ENCODE results near the gene FAM98B.

DNA sequence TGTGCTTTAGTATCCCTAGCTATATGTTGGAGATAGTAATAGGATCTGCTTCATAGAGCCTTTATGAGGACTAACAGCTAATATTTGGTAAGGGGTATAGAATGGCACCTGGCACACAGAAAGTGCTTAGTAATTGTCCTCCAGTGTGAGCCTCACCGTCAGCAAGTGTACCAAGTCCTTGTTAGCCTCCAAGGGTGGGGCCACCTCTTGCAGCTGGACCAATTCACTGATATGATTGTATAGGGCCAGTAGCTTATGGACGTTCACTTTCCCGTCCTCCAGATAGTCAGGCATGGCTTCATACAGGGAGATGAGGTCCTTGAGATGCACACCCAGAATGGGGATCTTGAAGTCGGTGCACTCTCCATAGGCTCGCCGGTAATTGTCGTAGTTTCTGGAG, 53.6 kb downstream of the FAM98B start:
- TF ChIP-seq JUN (IDR thresholded peaks at IDR 0.05) (no peak), RFX5 (IDR thresholded peaks at IDR 0.05) (no peak), EP300 (IDR thresholded peaks at IDR 0.05) (no peak), RARB (CRISPR knock-in tag; IDR thresholded peaks at IDR 0.05) (no peak), PHF8 (IDR thresholded peaks at IDR 0.05; ENCODE audit: borderline replicate concordance, low read depth) (no peak), JUNB (IDR thresholded peaks at IDR 0.05) (no peak), RCOR1 (IDR thresholded peaks at IDR 0.05; ENCODE audit: low read depth, low read length) (no peak), SREBF2 (IDR thresholded peaks at IDR 0.05) (no peak)
- TF ChIP-seq, protein P1, sequence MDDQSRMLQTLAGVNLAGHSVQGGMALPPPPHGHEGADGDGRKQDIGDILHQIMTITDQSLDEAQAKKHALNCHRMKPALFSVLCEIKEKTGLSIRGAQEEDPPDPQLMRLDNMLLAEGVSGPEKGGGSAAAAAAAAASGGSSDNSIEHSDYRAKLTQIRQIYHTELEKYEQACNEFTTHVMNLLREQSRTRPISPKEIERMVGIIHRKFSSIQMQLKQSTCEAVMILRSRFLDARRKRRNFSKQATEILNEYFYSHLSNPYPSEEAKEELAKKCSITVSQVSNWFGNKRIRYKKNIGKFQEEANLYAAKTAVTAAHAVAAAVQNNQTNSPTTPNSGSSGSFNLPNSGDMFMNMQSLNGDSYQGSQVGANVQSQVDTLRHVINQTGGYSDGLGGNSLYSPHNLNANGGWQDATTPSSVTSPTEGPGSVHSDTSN (IDR thresholded peaks at IDR 0.05), result no peak
- TF ChIP-seq, protein P2, sequence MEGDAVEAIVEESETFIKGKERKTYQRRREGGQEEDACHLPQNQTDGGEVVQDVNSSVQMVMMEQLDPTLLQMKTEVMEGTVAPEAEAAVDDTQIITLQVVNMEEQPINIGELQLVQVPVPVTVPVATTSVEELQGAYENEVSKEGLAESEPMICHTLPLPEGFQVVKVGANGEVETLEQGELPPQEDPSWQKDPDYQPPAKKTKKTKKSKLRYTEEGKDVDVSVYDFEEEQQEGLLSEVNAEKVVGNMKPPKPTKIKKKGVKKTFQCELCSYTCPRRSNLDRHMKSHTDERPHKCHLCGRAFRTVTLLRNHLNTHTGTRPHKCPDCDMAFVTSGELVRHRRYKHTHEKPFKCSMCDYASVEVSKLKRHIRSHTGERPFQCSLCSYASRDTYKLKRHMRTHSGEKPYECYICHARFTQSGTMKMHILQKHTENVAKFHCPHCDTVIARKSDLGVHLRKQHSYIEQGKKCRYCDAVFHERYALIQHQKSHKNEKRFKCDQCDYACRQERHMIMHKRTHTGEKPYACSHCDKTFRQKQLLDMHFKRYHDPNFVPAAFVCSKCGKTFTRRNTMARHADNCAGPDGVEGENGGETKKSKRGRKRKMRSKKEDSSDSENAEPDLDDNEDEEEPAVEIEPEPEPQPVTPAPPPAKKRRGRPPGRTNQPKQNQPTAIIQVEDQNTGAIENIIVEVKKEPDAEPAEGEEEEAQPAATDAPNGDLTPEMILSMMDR (IDR thresholded peaks at IDR 0.05), result no peak
